Measurements from ENCODE around the gene CORIN. TPM values are rescaled to one million over a fixed set of nuclear protein-coding genes. Genes with fewer than 3 reads are reported as not detected.
"Not testable (repeated sequence)": the region's sequence is repeated elsewhere in the genome, so short reads cannot be mapped to it uniquely, and the experiment has no call there.

Gene CORIN
- total and polyA plus RNA-seq, 2 donors (not counting 3 experiments of a cell fraction or from before 2014, with no cell fraction given), result 0.07 to 0.40 TPM

- Histone ChIP-seq H3K27me3 (ENCODE audit: control insufficient read depth in 2 of 2, insufficient read depth in 2 of 2, low read length in 2 of 2) (peaks cover 3 to 19% of the 10 kb centered on the region in 2 experiments), H3K79me2 (ENCODE audit: control insufficient read depth, insufficient read depth, low read length) (no peaks in the 10 kb centered on the region), H4K20me1 (replicated peaks; ENCODE audit: control insufficient read depth, extremely low read depth, insufficient read depth, low read length) (no peaks in the 10 kb centered on the region), H3K4me2 (ENCODE audit: insufficient read depth, low read length) (no peak overlapping the region), H3K36me3 (ENCODE audit: control insufficient read depth in 2 of 2, extremely low read depth in 1 of 2, insufficient read depth in 2 of 2, low read length in 2 of 2) (no peaks in the 10 kb centered on the region), H3K4me3 (replicated peaks in 1 of 3; ENCODE audit: insufficient read depth in 1 of 3, low read depth in 1 of 3, low read length in 3 of 3) (no peak overlapping the region), H3K9me1 (replicated peaks; ENCODE audit: control insufficient read depth, extremely low read depth, insufficient read depth, low read length) (no peaks in the 10 kb centered on the region), H3K4me1 (ENCODE audit: control insufficient read depth, extremely low read depth, insufficient read depth, low read length) (no peaks in the 10 kb centered on the region), H2AFZ (ENCODE audit: low read depth, low read length) (no peak overlapping the region), H3K9ac (replicated peaks; ENCODE audit: extremely low read depth, insufficient read depth, low read length) (no peak overlapping the region), H3K9me3 (replicated peaks; ENCODE audit: control insufficient read depth, insufficient read depth, low read length) (no peaks in the 10 kb centered on the region), H3K27ac (ENCODE audit: insufficient read depth, low read depth, low read length) (no peak overlapping the region)
- no TSS peak for BruUV-seq (replicated peaks)
- TF ChIP-seq, protein P1, sequence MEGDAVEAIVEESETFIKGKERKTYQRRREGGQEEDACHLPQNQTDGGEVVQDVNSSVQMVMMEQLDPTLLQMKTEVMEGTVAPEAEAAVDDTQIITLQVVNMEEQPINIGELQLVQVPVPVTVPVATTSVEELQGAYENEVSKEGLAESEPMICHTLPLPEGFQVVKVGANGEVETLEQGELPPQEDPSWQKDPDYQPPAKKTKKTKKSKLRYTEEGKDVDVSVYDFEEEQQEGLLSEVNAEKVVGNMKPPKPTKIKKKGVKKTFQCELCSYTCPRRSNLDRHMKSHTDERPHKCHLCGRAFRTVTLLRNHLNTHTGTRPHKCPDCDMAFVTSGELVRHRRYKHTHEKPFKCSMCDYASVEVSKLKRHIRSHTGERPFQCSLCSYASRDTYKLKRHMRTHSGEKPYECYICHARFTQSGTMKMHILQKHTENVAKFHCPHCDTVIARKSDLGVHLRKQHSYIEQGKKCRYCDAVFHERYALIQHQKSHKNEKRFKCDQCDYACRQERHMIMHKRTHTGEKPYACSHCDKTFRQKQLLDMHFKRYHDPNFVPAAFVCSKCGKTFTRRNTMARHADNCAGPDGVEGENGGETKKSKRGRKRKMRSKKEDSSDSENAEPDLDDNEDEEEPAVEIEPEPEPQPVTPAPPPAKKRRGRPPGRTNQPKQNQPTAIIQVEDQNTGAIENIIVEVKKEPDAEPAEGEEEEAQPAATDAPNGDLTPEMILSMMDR (IDR thresholded peaks at IDR 0.05; ENCODE audit: extremely low read depth in 1 of 2, insufficient read depth in 1 of 2, low read depth in 1 of 2, low read length in 2 of 2), result no peak
- no peak for TF ChIP-seq POLR2A (IDR thresholded peaks at IDR 0.05; ENCODE audit: low read depth, low read length)
- TF ChIP-seq EZH2 (IDR thresholded peaks at IDR 0.05; ENCODE audit: borderline replicate concordance, low read depth, low read length, severe bottlenecking), result no peak
- TF ChIP-seq POLR2AphosphoS5 (IDR thresholded peaks at IDR 0.05; ENCODE audit: insufficient read depth, low read depth, low read length), result no peak
- TF ChIP-seq MYC (IDR thresholded peaks at IDR 0.05; ENCODE audit: low read depth, low read length), result no peak
- TF ChIP-seq JUN (IDR thresholded peaks at IDR 0.05; ENCODE audit: borderline replicate concordance, insufficient read depth, insufficient read length, low read depth), result no peak
- TF ChIP-seq MAX (IDR thresholded peaks at IDR 0.05; ENCODE audit: insufficient read depth, insufficient read length), result no peak
- no peak for TF ChIP-seq GATA2 (IDR thresholded peaks at IDR 0.05; ENCODE audit: insufficient read depth, insufficient read length, low read depth, low read length)
- no peak for TF ChIP-seq FOS (IDR thresholded peaks at IDR 0.05; ENCODE audit: borderline replicate concordance, insufficient read depth, low read length)
- intact Hi-C loops (cut with micrococcal nuclease) (no loop called here), dilution Hi-C loops (cut with MboI; ENCODE audit: extremely low pct_ligation_motif_present, low sequenced_read_pairs) (no loop called here)
- ChIA-PET CTCF (interaction anchor here (1.0 kb wide), 1 partner anchor 65 kb away, joined by 3 read pairs; no protein-coding TSS in a partner anchor), POLR2A (no interaction called here)
- no peak for DNase-seq (ENCODE audit: low read depth, low spot score)
- no peak for FAIRE-seq
Measured at GRCh38 chr4:47771020-47771419, 66.8 kb downstream of the CORIN start.

GRCh38 chr4:47767956-47768355 lies 69.9 kb downstream of the CORIN start:
- intact Hi-C loops (cut with micrococcal nuclease); H3K4me3 ChIP-seq (replicated peaks in 1 of 3; ENCODE audit: insufficient read depth in 1 of 3, low read depth in 1 of 3, low read length in 3 of 3); H2AFZ ChIP-seq (ENCODE audit: low read depth, low read length); H3K27ac ChIP-seq (ENCODE audit: insufficient read depth, low read depth, low read length); H3K4me1 ChIP-seq (ENCODE audit: control insufficient read depth, extremely low read depth, insufficient read depth, low read length); H3K79me2 ChIP-seq (ENCODE audit: control insufficient read depth, insufficient read depth, low read length); H3K4me2 ChIP-seq (ENCODE audit: insufficient read depth, low read length); DNase-seq (ENCODE audit: low read depth, low spot score); H3K9me3 ChIP-seq (replicated peaks; ENCODE audit: control insufficient read depth, insufficient read depth, low read length); BruUV-seq (replicated peaks); H3K9me1 ChIP-seq (replicated peaks; ENCODE audit: control insufficient read depth, extremely low read depth, insufficient read depth, low read length); dilution Hi-C loops (cut with MboI; ENCODE audit: extremely low pct_ligation_motif_present, low sequenced_read_pairs); CTCF ChIA-PET; H4K20me1 ChIP-seq (replicated peaks; ENCODE audit: control insufficient read depth, extremely low read depth, insufficient read depth, low read length); H3K9ac ChIP-seq (replicated peaks; ENCODE audit: extremely low read depth, insufficient read depth, low read length); FAIRE-seq; POLR2A ChIA-PET; H3K36me3 ChIP-seq (ENCODE audit: control insufficient read depth in 2 of 2, extremely low read depth in 1 of 2, insufficient read depth in 2 of 2, low read length in 2 of 2): not testable (repeated sequence)
- H3K27me3 ChIP-seq (ENCODE audit: control insufficient read depth in 2 of 2, insufficient read depth in 2 of 2, low read length in 2 of 2), result peaks cover 0 to 12% of the 10 kb centered on the region in 2 experiments
